Esophagus squamous epithelium (tissue), 4 donors: Measurements from ENCODE around the gene ZNF28.
"Not testable (repeated sequence)": the region's sequence is repeated elsewhere in the genome, so short reads cannot be mapped to it uniquely, and the experiment has no call there.

Experiments
- POLR2A ChIP-seq, 4 donors: fragments of 450-650 bp; IDR thresholded peaks; one replicate each; pipeline ENCODE4 v1.6.1; 2017; ENCODE audit warnings: antibody characterized with exemption in 4 of 4, mild to moderate bottlenecking in 4 of 4, moderate library complexity in 3 of 4
- TF ChIP-seq, protein P1 (sequence below), 6 experiments: fragments of 450-650 bp in 4 of 6; fragments of 200-600 bp in 2 of 6; sonication (generic) in 2 of 6; IDR thresholded peaks; one replicate each; pipeline ENCODE4 v1.5.1; 2016 to 2019; ENCODE audit warnings: antibody characterized with exemption in 6 of 6, mild to moderate bottlenecking in 4 of 6, moderate library complexity in 4 of 6

DNA sequence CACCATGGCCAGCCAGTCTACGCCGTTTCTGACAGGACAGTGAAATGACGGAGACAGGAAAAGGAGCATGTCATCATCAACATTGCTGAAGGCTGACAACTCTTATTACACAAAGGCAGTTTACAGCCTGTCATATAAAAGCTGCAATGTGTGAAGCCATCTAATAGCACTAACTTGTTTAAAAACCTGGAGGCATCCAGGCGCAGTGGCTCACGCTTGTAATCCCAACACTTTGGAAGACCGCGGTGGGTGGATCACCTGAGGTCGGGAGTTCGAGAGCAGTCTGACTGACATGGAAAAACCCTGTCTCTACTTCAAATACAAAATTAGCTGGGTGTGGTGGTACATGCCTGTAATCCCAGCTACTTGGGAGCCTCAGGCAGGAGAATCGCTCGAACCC lies 46.6 kb upstream of the ZNF28 start:
- TF ChIP-seq, protein P1, sequence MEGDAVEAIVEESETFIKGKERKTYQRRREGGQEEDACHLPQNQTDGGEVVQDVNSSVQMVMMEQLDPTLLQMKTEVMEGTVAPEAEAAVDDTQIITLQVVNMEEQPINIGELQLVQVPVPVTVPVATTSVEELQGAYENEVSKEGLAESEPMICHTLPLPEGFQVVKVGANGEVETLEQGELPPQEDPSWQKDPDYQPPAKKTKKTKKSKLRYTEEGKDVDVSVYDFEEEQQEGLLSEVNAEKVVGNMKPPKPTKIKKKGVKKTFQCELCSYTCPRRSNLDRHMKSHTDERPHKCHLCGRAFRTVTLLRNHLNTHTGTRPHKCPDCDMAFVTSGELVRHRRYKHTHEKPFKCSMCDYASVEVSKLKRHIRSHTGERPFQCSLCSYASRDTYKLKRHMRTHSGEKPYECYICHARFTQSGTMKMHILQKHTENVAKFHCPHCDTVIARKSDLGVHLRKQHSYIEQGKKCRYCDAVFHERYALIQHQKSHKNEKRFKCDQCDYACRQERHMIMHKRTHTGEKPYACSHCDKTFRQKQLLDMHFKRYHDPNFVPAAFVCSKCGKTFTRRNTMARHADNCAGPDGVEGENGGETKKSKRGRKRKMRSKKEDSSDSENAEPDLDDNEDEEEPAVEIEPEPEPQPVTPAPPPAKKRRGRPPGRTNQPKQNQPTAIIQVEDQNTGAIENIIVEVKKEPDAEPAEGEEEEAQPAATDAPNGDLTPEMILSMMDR (IDR thresholded peaks at IDR 0.05) = not testable (repeated sequence)
- TF ChIP-seq POLR2A (IDR thresholded peaks at IDR 0.05) = not testable (repeated sequence)
